Stimulated activated CD8-positive, alpha-beta memory T cell treated with anti-CD3 and anti-CD28 coated beads, Interleukin-12 subunit alpha, Interleukin-12 subunit beta, amount 100 ng/mL, for 24 hours (primary cell): ENCODE results near the gene TIGD1.
"Not testable (repeated sequence)": the region's sequence is repeated elsewhere in the genome, so short reads cannot be mapped to it uniquely, and the experiment has no call there.

ENCODE experiments used
- DNase-seq: peaks from one replicate; pipeline ENCODE4 v3.0.0-alpha.2; 2020; ENCODE audit errors: extremely low read depth

The TIGD1 gene

GRCh38 chr2:232570481-232570880 is 20.1 kb upstream of the TIGD1 start:
- not testable (repeated sequence) for DNase-seq

- DNase-seq = no peak
These were observed 19.2 kb upstream of the TIGD1 start for GRCh38 chr2:232569541-232569940.

GRCh38 chr2:232568161-232568560 is 17.8 kb upstream of the TIGD1 start:
- no peak for DNase-seq

- no peak for DNase-seq
These were observed 17.4 kb upstream of the TIGD1 start for GRCh38 chr2:232567721-232568120.

GRCh38 chr2:232563580-232563979 is 13.2 kb upstream of the TIGD1 start:
- DNase-seq = no peak

- DNase-seq = no peak
These were observed 12.3 kb upstream of the TIGD1 start for GRCh38 chr2:232562515-232563151.

GRCh38 chr2:232556426-232556825 is 6.1 kb upstream of the TIGD1 start:
- no peak for DNase-seq

GRCh38 chr2:232551776-232552175 is 1.4 kb upstream of the TIGD1 start:
- no peak for DNase-seq

GRCh38 chr2:232551250-232551638 is 887 bp upstream of the TIGD1 start:
- DNase-seq = no peak

- DNase-seq = no peak
These were observed 553 bp downstream of the TIGD1 start for GRCh38 chr2:232549655-232550353.

GRCh38 chr2:232547991-232548390 is 2.4 kb downstream of the TIGD1 start:
- DNase-seq = no peak

- no peak for DNase-seq
These were observed 4.6 kb downstream of the TIGD1 start for GRCh38 chr2:232545511-232546375.

GRCh38 chr2:232544674-232545073 is 5.7 kb downstream of the TIGD1 start:
- no peak for DNase-seq

GRCh38 chr2:232543928-232544631 is 6.3 kb downstream of the TIGD1 start:
- DNase-seq = no peak

- DNase-seq = no peak
These were observed 6.9 kb downstream of the TIGD1 start for GRCh38 chr2:232543491-232543890.

GRCh38 chr2:232542715-232543467 is 7.5 kb downstream of the TIGD1 start:
- no peak for DNase-seq

GRCh38 chr2:232541961-232542714 is 8.2 kb downstream of the TIGD1 start:
- DNase-seq = no peak

GRCh38 chr2:232541195-232541960 is 9.0 kb downstream of the TIGD1 start:
- no peak for DNase-seq

GRCh38 chr2:232540441-232541041 is 9.8 kb downstream of the TIGD1 start:
- no peak for DNase-seq
